ENCODE results near the gene MCU. TPM values are rescaled to one million over a fixed set of nuclear protein-coding genes. Genes with fewer than 3 reads are reported as not detected.
"Not testable (repeated sequence)": the region's sequence is repeated elsewhere in the genome, so short reads cannot be mapped to it uniquely, and the experiment has no call there.

Gene MCU
- polyA plus RNA-seq, 1 donor: 41.6 TPM

GRCh38 chr10:72685264-72685921 is 6.5 kb upstream of the MCU start:
- no peaks in the 10 kb centered on the region for H3K27me3 ChIP-seq (ENCODE audit: control insufficient read depth, insufficient read depth, low read length)
- no peak overlapping the region for H3K4me3 ChIP-seq (ENCODE audit: low read length)
- H3K36me3 ChIP-seq (ENCODE audit: control insufficient read depth, insufficient read depth, low read length): no peaks in the 10 kb centered on the region
- WGBS (ENCODE audit: insufficient coverage, low lambda C conversion rate): 80% methylated on average over 1 of the region's 7 CpGs
- peaks cover 14% of the 10 kb centered on the region for H3K4me1 ChIP-seq (ENCODE audit: control insufficient read depth, insufficient read depth, low read length)
- no peak overlapping the region for H3K27ac ChIP-seq (ENCODE audit: low read length)
- no peak for DNase-seq
- H3K9me3 ChIP-seq (ENCODE audit: control insufficient read depth, low read depth, low read length): no peaks in the 10 kb centered on the region

DNA sequence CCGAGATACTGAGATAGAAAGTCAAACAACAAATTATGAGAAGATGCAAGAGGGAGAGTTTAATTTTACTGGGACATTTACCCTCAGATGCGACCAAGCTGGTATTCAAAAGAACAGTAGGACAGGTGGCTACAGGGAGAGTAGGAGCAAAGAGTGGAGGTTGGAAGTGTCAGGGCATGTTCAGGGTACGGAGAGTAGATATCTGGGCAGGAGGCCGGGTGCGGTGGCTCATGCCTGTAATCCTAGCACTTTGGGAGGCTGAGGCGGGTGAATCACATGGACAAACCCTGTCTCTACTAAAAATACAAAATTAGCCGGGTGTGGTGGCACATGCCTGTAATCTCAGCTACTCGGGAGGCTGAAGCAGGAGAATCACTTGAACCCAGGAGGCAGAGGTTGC is 5.5 kb upstream of the MCU start:
- no CpG with 5 or more reads among the region's 8 CpGs for WGBS (ENCODE audit: insufficient coverage, low lambda C conversion rate)
- H3K27me3 ChIP-seq (ENCODE audit: control insufficient read depth, insufficient read depth, low read length); DNase-seq; H3K27ac ChIP-seq (ENCODE audit: low read length); H3K36me3 ChIP-seq (ENCODE audit: control insufficient read depth, insufficient read depth, low read length); H3K9me3 ChIP-seq (ENCODE audit: control insufficient read depth, low read depth, low read length); H3K4me3 ChIP-seq (ENCODE audit: low read length): not testable (repeated sequence)
- H3K4me1 ChIP-seq (ENCODE audit: control insufficient read depth, insufficient read depth, low read length): peaks cover 10% of the 10 kb centered on the region

GRCh38 chr10:72687035-72687434 is 4.9 kb upstream of the MCU start:
- DNase-seq: peak; percentile 26 to 70
- peak overlapping the region; percentile 64 for H3K27ac ChIP-seq (ENCODE audit: low read length)
- no CpG with 5 or more reads among the region's 6 CpGs for WGBS (ENCODE audit: insufficient coverage, low lambda C conversion rate)

GRCh38 chr10:72688208-72688651 is 3.7 kb upstream of the MCU start:
- H3K27ac ChIP-seq (ENCODE audit: low read length): peak overlapping the region; percentile 64
- H3K4me1 ChIP-seq (ENCODE audit: control insufficient read depth, insufficient read depth, low read length): peaks cover 10% of the 10 kb centered on the region
- no peaks in the 10 kb centered on the region for H3K36me3 ChIP-seq (ENCODE audit: control insufficient read depth, insufficient read depth, low read length)
- peak; percentile 45 to 65 for DNase-seq
- no peaks in the 10 kb centered on the region for H3K27me3 ChIP-seq (ENCODE audit: control insufficient read depth, insufficient read depth, low read length)
- H3K4me3 ChIP-seq (ENCODE audit: low read length): no peak overlapping the region
- no CpG with 5 or more reads among the region's 2 CpGs for WGBS (ENCODE audit: insufficient coverage, low lambda C conversion rate)
- H3K9me3 ChIP-seq (ENCODE audit: control insufficient read depth, low read depth, low read length): no peaks in the 10 kb centered on the region

More at GRCh38 chr10:72687035-72687434, 4.9 kb upstream of the MCU start:
- H3K27me3 ChIP-seq (ENCODE audit: control insufficient read depth, insufficient read depth, low read length): no peaks in the 10 kb centered on the region
- no peak overlapping the region for H3K4me3 ChIP-seq (ENCODE audit: low read length)
- no peaks in the 10 kb centered on the region for H3K36me3 ChIP-seq (ENCODE audit: control insufficient read depth, insufficient read depth, low read length)
- H3K9me3 ChIP-seq (ENCODE audit: control insufficient read depth, low read depth, low read length): no peaks in the 10 kb centered on the region
- H3K4me1 ChIP-seq (ENCODE audit: control insufficient read depth, insufficient read depth, low read length): peaks cover 10% of the 10 kb centered on the region

GRCh38 chr10:72689660-72690059 is 2.3 kb upstream of the MCU start:
- Histone ChIP-seq H3K9me3 (ENCODE audit: control insufficient read depth, low read depth, low read length) (no peaks in the 10 kb centered on the region), H3K4me3 (ENCODE audit: low read length) (no peak overlapping the region), H3K27me3 (ENCODE audit: control insufficient read depth, insufficient read depth, low read length) (no peaks in the 10 kb centered on the region), H3K27ac (ENCODE audit: low read length) (no peak overlapping the region), H3K4me1 (ENCODE audit: control insufficient read depth, insufficient read depth, low read length) (peaks cover 16% of the 10 kb centered on the region), H3K36me3 (ENCODE audit: control insufficient read depth, insufficient read depth, low read length) (no peaks in the 10 kb centered on the region)
- WGBS (ENCODE audit: insufficient coverage, low lambda C conversion rate): no CpG with 5 or more reads among the region's 1 CpG
- no peak for DNase-seq

DNA sequence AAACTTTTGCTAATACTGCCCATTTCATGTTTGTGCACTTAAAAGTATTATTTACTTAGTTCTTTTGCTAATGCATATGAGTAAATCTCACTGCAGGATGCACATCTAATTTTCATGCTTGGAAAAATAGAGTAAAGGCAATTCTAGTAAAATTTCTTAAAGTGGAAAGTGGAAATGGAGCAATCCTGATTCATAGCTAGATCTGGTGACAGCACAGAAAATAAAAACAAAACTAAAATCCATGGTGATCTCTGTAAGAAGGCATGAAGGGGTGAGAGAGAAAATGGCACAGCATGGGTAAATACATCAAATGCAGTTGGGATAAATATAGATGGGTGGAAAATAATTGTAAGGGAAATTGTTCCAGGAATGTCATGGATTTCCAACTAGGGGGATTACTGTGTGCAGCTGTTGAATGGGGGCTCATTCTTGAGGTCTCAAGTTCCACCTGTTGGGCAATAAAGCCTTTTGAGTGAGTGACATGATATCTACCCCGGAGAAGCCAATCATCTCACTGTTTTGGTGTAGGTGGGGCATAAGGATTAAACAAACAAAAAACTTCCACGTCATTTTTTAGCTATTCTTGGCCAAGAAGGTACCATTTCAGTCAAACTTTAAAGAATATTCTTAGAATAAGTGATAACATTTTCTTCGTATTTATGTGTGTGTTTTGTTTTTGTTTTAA is 1.7 kb upstream of the MCU start:
- Histone ChIP-seq H3K27ac (ENCODE audit: low read length) (no peak overlapping the region), H3K36me3 (ENCODE audit: control insufficient read depth, insufficient read depth, low read length) (no peaks in the 10 kb centered on the region), H3K4me1 (ENCODE audit: control insufficient read depth, insufficient read depth, low read length) (peaks cover 16% of the 10 kb centered on the region), H3K27me3 (ENCODE audit: control insufficient read depth, insufficient read depth, low read length) (no peaks in the 10 kb centered on the region), H3K9me3 (ENCODE audit: control insufficient read depth, low read depth, low read length) (no peaks in the 10 kb centered on the region), H3K4me3 (ENCODE audit: low read length) (no peak overlapping the region)
- DNase-seq: no peak
- 20% methylated on average over 1 of the region's 3 CpGs for WGBS (ENCODE audit: insufficient coverage, low lambda C conversion rate)

- Histone ChIP-seq H3K9me3 (ENCODE audit: control insufficient read depth, low read depth, low read length) (no peaks in the 10 kb centered on the region), H3K4me1 (ENCODE audit: control insufficient read depth, insufficient read depth, low read length) (peaks cover 16% of the 10 kb centered on the region), H3K36me3 (ENCODE audit: control insufficient read depth, insufficient read depth, low read length) (no peaks in the 10 kb centered on the region), H3K27ac (ENCODE audit: low read length) (no peak overlapping the region), H3K27me3 (ENCODE audit: control insufficient read depth, insufficient read depth, low read length) (no peaks in the 10 kb centered on the region), H3K4me3 (ENCODE audit: low read length) (peak overlapping the region; percentile 35)
- WGBS (ENCODE audit: insufficient coverage, low lambda C conversion rate): 0% methylated on average over 2 of the region's 9 CpGs
- DNase-seq: no peak
Observed at GRCh38 chr10:72691470-72691862, 477 bp upstream of the MCU start.

- H3K4me1 ChIP-seq (ENCODE audit: control insufficient read depth, insufficient read depth, low read length): peaks cover 10% of the 10 kb centered on the region
- no peaks in the 10 kb centered on the region for H3K27me3 ChIP-seq (ENCODE audit: control insufficient read depth, insufficient read depth, low read length)
- H3K27ac ChIP-seq (ENCODE audit: low read length): peak overlapping the region; percentile 82
Observed at GRCh38 chr10:72692744-72692993, 726 bp downstream of the MCU start.

DNA sequence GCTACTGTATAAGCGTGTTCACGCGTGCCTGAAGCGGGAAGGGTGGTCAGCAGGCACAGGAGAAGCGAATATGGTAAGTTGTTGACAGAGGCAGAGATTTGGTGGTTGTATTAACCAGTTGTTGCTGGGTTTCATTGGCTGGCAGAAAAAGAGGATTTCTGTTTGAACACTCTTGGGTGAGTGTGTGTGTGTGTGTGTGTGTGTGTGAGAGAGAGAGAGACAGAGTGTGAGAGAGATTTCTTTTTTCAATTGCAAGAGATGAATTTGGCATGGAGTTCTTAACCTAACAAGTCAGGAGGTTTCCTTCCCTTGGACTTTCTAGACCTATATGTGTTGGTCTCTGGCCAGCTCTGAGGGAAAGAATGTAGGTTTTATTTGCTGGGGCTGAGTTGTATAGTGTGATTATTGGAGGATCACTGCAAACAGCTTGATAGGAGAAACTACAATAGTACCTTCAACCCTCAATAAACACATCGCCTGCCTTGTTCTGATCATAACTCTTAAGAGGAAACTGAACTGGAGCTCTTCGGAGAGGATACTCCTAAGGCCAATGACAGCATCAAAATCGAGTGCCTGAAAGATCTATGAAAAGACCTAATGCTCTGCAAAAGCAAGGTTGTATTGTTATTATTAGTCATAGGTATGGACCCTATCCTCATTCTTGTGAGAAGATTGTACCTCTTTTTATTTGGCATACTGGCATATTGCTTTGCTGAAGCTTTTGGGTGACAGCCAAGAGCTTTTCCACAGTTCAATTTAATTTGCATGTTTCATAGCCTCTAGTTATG is 1.2 kb downstream of the MCU start:
- WGBS (ENCODE audit: insufficient coverage, low lambda C conversion rate): 0% methylated on average over 1 of the region's 8 CpGs
- Histone ChIP-seq H3K27ac (ENCODE audit: low read length) (peak overlapping the region; percentile 82), H3K27me3 (ENCODE audit: control insufficient read depth, insufficient read depth, low read length) (no peaks in the 10 kb centered on the region), H3K9me3 (ENCODE audit: control insufficient read depth, low read depth, low read length) (no peaks in the 10 kb centered on the region), H3K36me3 (ENCODE audit: control insufficient read depth, insufficient read depth, low read length) (no peaks in the 10 kb centered on the region), H3K4me3 (ENCODE audit: low read length) (peak overlapping the region; percentile 96), H3K4me1 (ENCODE audit: control insufficient read depth, insufficient read depth, low read length) (peaks cover 6% of the 10 kb centered on the region)
- DNase-seq: peak in 1 of 2 donors; percentile 60

More at GRCh38 chr10:72692744-72692993, 726 bp downstream of the MCU start:
- no peaks in the 10 kb centered on the region for H3K36me3 ChIP-seq (ENCODE audit: control insufficient read depth, insufficient read depth, low read length)
- H3K9me3 ChIP-seq (ENCODE audit: control insufficient read depth, low read depth, low read length): no peaks in the 10 kb centered on the region
- peak overlapping the region; percentile 96 for H3K4me3 ChIP-seq (ENCODE audit: low read length)
- DNase-seq: no peak
- no CpG with 5 or more reads among the region's 11 CpGs for WGBS (ENCODE audit: insufficient coverage, low lambda C conversion rate)

GRCh38 chr10:72694476-72695369 is 2.8 kb downstream of the MCU start:
- H3K4me1 ChIP-seq (ENCODE audit: control insufficient read depth, insufficient read depth, low read length): peaks cover 6% of the 10 kb centered on the region
- no peak overlapping the region for H3K4me3 ChIP-seq (ENCODE audit: low read length)
- no peaks in the 10 kb centered on the region for H3K27me3 ChIP-seq (ENCODE audit: control insufficient read depth, insufficient read depth, low read length)
- peak; percentile 31 to 38 for DNase-seq
- H3K9me3 ChIP-seq (ENCODE audit: control insufficient read depth, low read depth, low read length): no peaks in the 10 kb centered on the region
- no peak overlapping the region for H3K27ac ChIP-seq (ENCODE audit: low read length)
- H3K36me3 ChIP-seq (ENCODE audit: control insufficient read depth, insufficient read depth, low read length): no peaks in the 10 kb centered on the region
- 40% methylated on average over 2 of the region's 6 CpGs for WGBS (ENCODE audit: insufficient coverage, low lambda C conversion rate)

Measured in large intestine (tissue), 3 donors.